ENCODE measurements around the gene ACOX3. TPM values are rescaled to one million over a fixed set of nuclear protein-coding genes. Genes with fewer than 3 reads are reported as not detected.
A peak's percentile ranks its signal among the peaks of the same experiment; 100 is the strongest.

ACOX3 gene
- total RNA-seq, 1 experiment from 2014 or later = 21.0 TPM

DNA sequence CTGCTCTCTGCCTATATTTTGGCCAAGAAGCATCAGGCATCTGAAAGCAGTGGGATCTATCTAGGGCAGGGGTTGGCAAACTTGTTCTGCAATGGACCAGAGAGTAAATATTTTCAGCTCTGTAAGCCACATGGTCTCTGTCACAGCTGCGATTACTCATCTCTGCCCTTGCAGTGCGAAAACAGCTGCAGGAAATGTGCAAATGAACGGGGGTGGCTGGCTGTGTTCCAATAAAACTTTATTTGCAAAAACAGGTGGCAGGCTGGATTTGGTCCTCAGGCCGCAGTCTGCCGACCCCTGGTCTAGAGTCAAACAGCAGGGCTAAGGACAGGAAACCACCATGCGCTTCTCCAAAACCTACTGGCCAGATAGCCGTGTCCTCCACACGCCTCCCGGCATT is 48.6 kb downstream of the ACOX3 start:
- Histone ChIP-seq H3K4me2 (peak overlapping the region; percentile 36; the same call in 1 of the 2 replicates), H3K27ac (no peak overlapping the region), H3K36me3 (ENCODE audit: low read depth) (no peaks in the 10 kb centered on the region), H3K4me1 (replicated peaks; ENCODE audit: insufficient read depth) (peaks cover 46% of the 10 kb centered on the region), H3K79me2 (ENCODE audit: low read depth) (no peaks in the 10 kb centered on the region), H3K9me3 (ENCODE audit: insufficient read depth, low read depth) (no peaks in the 10 kb centered on the region), H3K4me3 (no peak overlapping the region), H3K9me2 (ENCODE audit: insufficient read depth) (no peaks in the 10 kb centered on the region), H3F3A (ENCODE audit: insufficient read depth, low read depth) (peaks cover 12% of the 10 kb centered on the region; the same call in 1 of the 2 replicates), H2AFZ (no peak overlapping the region), H3K27me3 (ENCODE audit: insufficient read depth, low read depth) (no peaks in the 10 kb centered on the region), H4K20me1 (ENCODE audit: insufficient read depth) (no peaks in the 10 kb centered on the region)
- DNase-seq = peak; percentile 45 to 78
- no TSS peak for BruUV-seq (replicated peaks)
- ChIA-PET CTCF (interaction anchor here (0.7 kb wide), 1 partner anchor 125 kb away, joined by 3 read pairs; no protein-coding TSS in a partner anchor), POLR2A (ENCODE audit: unreplicated experiment) (interaction anchor here (0.6 to 0.7 kb wide), 2 partner anchors 121 to 122 kb away, joined by 4 to 11 read pairs; partner anchors contain the start of gene HTRA3)
- intact Hi-C loops (cut with micrococcal nuclease; ENCODE audit: unreplicated experiment) = loop anchor here (1.0 to 2.0 kb wide), 2 partner anchors 37 to 75 kb away; no protein-coding TSS in a partner anchor
- TF ChIP-seq EZH2 (IDR thresholded peaks at IDR 0.05; ENCODE audit: low read depth) = no peak

DNA sequence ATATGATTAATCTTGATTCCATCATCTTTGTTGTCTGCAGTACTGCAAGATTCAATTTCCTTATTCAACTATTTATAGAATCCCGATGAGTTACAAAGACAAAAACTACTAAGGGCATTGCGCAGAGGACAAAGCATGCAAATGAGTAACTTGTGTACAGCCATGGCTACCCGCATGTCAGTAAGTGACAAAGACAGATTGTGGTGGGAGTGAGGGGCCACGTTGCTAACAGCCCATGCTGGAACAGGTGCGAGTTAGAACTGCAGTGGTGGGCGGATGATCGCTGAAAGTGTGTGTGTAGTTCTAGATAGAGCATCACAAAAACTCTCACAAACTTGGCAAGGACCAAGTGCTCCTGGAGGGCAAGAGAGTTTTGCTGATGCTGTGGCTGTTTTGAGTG is 49.5 kb downstream of the ACOX3 start:
- DNase-seq = no peak
- Histone ChIP-seq H3K9me2 (ENCODE audit: insufficient read depth) (no peaks in the 10 kb centered on the region), H3K27me3 (ENCODE audit: insufficient read depth, low read depth) (no peaks in the 10 kb centered on the region), H3K4me3 (no peak overlapping the region), H4K20me1 (ENCODE audit: insufficient read depth) (no peaks in the 10 kb centered on the region), H3F3A (ENCODE audit: insufficient read depth, low read depth) (peaks cover 12% of the 10 kb centered on the region; the same call in 1 of the 2 replicates), H3K4me2 (0 out of 2 replicates have a peak overlapping the region, but pooled peaks have one; percentile 36), H2AFZ (no peak overlapping the region), H3K36me3 (ENCODE audit: low read depth) (no peaks in the 10 kb centered on the region), H3K9me3 (ENCODE audit: insufficient read depth, low read depth) (no peaks in the 10 kb centered on the region), H3K4me1 (replicated peaks; ENCODE audit: insufficient read depth) (peaks cover 46% of the 10 kb centered on the region), H3K79me2 (ENCODE audit: low read depth) (no peaks in the 10 kb centered on the region), H3K27ac (no peak overlapping the region)
- TF ChIP-seq, protein P1, sequence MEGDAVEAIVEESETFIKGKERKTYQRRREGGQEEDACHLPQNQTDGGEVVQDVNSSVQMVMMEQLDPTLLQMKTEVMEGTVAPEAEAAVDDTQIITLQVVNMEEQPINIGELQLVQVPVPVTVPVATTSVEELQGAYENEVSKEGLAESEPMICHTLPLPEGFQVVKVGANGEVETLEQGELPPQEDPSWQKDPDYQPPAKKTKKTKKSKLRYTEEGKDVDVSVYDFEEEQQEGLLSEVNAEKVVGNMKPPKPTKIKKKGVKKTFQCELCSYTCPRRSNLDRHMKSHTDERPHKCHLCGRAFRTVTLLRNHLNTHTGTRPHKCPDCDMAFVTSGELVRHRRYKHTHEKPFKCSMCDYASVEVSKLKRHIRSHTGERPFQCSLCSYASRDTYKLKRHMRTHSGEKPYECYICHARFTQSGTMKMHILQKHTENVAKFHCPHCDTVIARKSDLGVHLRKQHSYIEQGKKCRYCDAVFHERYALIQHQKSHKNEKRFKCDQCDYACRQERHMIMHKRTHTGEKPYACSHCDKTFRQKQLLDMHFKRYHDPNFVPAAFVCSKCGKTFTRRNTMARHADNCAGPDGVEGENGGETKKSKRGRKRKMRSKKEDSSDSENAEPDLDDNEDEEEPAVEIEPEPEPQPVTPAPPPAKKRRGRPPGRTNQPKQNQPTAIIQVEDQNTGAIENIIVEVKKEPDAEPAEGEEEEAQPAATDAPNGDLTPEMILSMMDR (conservative IDR thresholded peaks at IDR 0.05) = no peak
- no peak for TF ChIP-seq EZH2 (IDR thresholded peaks at IDR 0.05; ENCODE audit: low read depth)
- CTCF ChIA-PET = no interaction called here
- POLR2A ChIA-PET (ENCODE audit: unreplicated experiment) = no interaction called here
- BruUV-seq (replicated peaks) = no TSS peak
- intact Hi-C loops (cut with micrococcal nuclease; ENCODE audit: unreplicated experiment) = no loop called here

DNA sequence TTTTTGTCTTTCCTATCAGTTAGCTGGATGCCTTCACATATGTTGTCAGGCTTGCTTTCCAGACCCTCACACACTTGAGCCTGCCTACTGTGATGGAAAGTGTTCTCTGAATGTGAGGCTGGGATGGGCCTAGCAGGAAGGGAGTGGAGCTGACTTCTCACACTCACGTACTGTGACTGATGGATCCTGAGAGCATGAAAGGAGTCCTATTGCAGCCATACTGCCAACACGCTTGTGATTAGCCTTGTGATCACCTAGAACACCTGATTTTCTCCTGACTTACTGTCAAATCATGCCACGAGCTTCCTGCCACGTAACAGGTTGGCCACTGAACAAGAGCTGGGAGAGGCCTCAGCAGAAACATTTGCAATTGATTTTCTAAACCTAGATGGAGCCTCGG is 49.9 kb downstream of the ACOX3 start:
- DNase-seq = no peak
- H3K4me3 ChIP-seq = no peak overlapping the region
- H3K4me1 ChIP-seq (replicated peaks; ENCODE audit: insufficient read depth) = peaks cover 46% of the 10 kb centered on the region
- H3K36me3 ChIP-seq (ENCODE audit: low read depth) = no peaks in the 10 kb centered on the region
- no TSS peak for BruUV-seq (replicated peaks)
- POLR2A ChIA-PET (ENCODE audit: unreplicated experiment) = no interaction called here
- H3F3A ChIP-seq (ENCODE audit: insufficient read depth, low read depth) = peaks cover 12% of the 10 kb centered on the region; the same call in 1 of the 2 replicates
- H2AFZ ChIP-seq = no peak overlapping the region
- CTCF ChIA-PET = no interaction called here
- H4K20me1 ChIP-seq (ENCODE audit: insufficient read depth) = no peaks in the 10 kb centered on the region
- H3K4me2 ChIP-seq = no peak overlapping the region
- H3K9me3 ChIP-seq (ENCODE audit: insufficient read depth, low read depth) = no peaks in the 10 kb centered on the region
- intact Hi-C loops (cut with micrococcal nuclease; ENCODE audit: unreplicated experiment) = no loop called here
- no peak overlapping the region for H3K27ac ChIP-seq
- H3K9me2 ChIP-seq (ENCODE audit: insufficient read depth) = no peaks in the 10 kb centered on the region
- TF ChIP-seq EZH2 (IDR thresholded peaks at IDR 0.05; ENCODE audit: low read depth) = no peak
- TF ChIP-seq, protein P1 (conservative IDR thresholded peaks at IDR 0.05) = no peak
- no peaks in the 10 kb centered on the region for H3K27me3 ChIP-seq (ENCODE audit: insufficient read depth, low read depth)
- H3K79me2 ChIP-seq (ENCODE audit: low read depth) = no peaks in the 10 kb centered on the region

DNA sequence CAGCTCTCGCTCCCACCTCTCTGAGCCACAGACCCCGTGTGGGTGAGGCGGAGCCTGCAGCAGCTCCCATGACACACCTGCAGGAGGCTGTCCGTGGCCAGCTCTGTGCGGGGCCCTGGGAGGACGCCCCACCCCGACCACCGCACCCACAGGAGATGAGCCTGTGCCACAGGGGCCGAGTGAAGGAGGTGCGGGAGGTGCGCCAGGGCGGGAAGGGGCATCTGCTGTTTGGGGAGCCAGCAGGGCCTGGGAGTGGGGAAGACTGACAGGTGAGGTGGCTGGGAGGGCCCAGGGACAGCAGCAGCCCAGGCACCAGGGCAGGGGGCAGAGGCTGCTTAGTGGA is 52.0 kb downstream of the ACOX3 start:
- H3K27ac ChIP-seq = no peak overlapping the region

More for the DNA sequence above, 52.0 kb downstream of the ACOX3 start:
- POLR2A ChIA-PET (ENCODE audit: unreplicated experiment) = interaction anchor here (0.5 kb wide), 1 partner anchor 197 kb away, joined by 4 read pairs; no protein-coding TSS in a partner anchor
- Histone ChIP-seq H3K36me3 (ENCODE audit: low read depth) (no peaks in the 10 kb centered on the region), H3K79me2 (ENCODE audit: low read depth) (no peaks in the 10 kb centered on the region), H3F3A (ENCODE audit: insufficient read depth, low read depth) (peaks cover 8% of the 10 kb centered on the region; the same call in 1 of the 2 replicates), H4K20me1 (ENCODE audit: insufficient read depth) (no peaks in the 10 kb centered on the region), H3K9me2 (ENCODE audit: insufficient read depth) (no peaks in the 10 kb centered on the region), H3K27me3 (ENCODE audit: insufficient read depth, low read depth) (no peaks in the 10 kb centered on the region), H3K4me1 (replicated peaks; ENCODE audit: insufficient read depth) (peaks cover 39% of the 10 kb centered on the region), H3K4me2 (peak overlapping the region; percentile 46), H3K9me3 (ENCODE audit: insufficient read depth, low read depth) (no peaks in the 10 kb centered on the region), H2AFZ (no peak overlapping the region), H3K4me3 (no peak overlapping the region)
- CTCF ChIA-PET = interaction anchor here (0.6 kb wide), 1 partner anchor 20 kb away, joined by 4 read pairs; no protein-coding TSS in a partner anchor
- no peak for DNase-seq
- no peak for TF ChIP-seq EZH2 (IDR thresholded peaks at IDR 0.05; ENCODE audit: low read depth)
- TF ChIP-seq, protein P1 (conservative IDR thresholded peaks at IDR 0.05) = no peak
- intact Hi-C loops (cut with micrococcal nuclease; ENCODE audit: unreplicated experiment) = no loop called here
- no TSS peak for BruUV-seq (replicated peaks)
